ENCODE results near the gene CAMK1D. TPM values are rescaled to one million over a fixed set of nuclear protein-coding genes. Genes with fewer than 3 reads are reported as not detected.

The CAMK1D gene
- total and polyA plus RNA-seq, 2 donors (not counting 3 experiments of a cell fraction or from before 2014, with no cell fraction given): 0.37 to 4.2 TPM

GRCh38 chr10:12579954-12580858, 230.9 kb downstream of the CAMK1D start:
- H3K9ac ChIP-seq (replicated peaks; ENCODE audit: extremely low read depth, insufficient read depth, low read length): no peak overlapping the region

DNA sequence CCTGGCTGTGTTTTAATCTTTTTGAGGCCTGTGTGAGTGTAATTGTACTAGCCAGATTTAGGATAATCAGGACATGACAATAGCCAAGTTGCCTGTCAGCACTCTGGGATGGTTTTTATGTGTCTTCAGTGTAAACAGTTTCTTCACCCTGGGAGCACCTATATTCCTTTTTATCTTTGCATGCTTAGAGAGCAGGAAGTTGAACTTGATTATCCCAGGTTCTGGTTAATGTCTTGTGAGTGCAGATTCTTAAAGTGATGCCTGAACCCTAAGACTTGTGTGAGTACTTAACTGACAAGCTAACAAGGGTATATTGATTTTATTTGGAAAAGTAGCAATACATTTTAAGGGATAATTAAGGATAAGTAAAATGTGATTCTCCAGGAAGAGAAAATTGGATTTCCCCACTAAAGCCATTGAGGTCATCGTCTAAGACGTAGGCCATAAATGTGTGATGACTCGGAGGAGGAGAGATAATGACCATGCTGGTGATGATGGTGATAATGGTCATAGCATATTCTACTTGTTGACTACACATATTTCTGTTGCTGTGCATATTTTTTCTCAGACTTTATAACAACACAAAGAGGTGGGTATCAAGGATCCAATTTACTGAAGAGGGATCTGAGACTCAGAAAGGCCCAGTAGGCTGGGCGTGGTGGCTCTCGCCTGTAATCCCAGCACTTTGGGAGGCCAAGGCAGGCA, 234.7 kb downstream of the CAMK1D start:
- H3K27me3 ChIP-seq (ENCODE audit: control insufficient read depth in 2 of 2, insufficient read depth in 2 of 2, low read length in 2 of 2): no peaks in the 10 kb centered on the region
- no peak overlapping the region for H3K4me3 ChIP-seq (replicated peaks in 1 of 3; ENCODE audit: insufficient read depth in 1 of 3, low read depth in 1 of 3, low read length in 3 of 3)
- H3K9ac ChIP-seq (replicated peaks; ENCODE audit: extremely low read depth, insufficient read depth, low read length): no peak overlapping the region
- H3K4me1 ChIP-seq (ENCODE audit: control insufficient read depth, extremely low read depth, insufficient read depth, low read length): no peaks in the 10 kb centered on the region
- no peak overlapping the region for H3K27ac ChIP-seq (ENCODE audit: insufficient read depth, low read depth, low read length)
- H2AFZ ChIP-seq (ENCODE audit: low read depth, low read length): no peak overlapping the region
- dilution Hi-C loops (cut with MboI; ENCODE audit: extremely low pct_ligation_motif_present, low sequenced_read_pairs) (no loop called here), intact Hi-C loops (cut with micrococcal nuclease) (no loop called here)
- CTCF ChIA-PET: interaction anchor here (1.5 kb wide), 1 partner anchor 13 kb away, joined by 3 read pairs; no protein-coding TSS in a partner anchor
- H4K20me1 ChIP-seq (replicated peaks; ENCODE audit: control insufficient read depth, extremely low read depth, insufficient read depth, low read length): no peaks in the 10 kb centered on the region
- no peak for TF ChIP-seq MAX (IDR thresholded peaks at IDR 0.05; ENCODE audit: insufficient read depth, insufficient read length)
- no peak for TF ChIP-seq GATA2 (IDR thresholded peaks at IDR 0.05; ENCODE audit: insufficient read depth, insufficient read length, low read depth, low read length)
- TF ChIP-seq FOS (IDR thresholded peaks at IDR 0.05; ENCODE audit: borderline replicate concordance, insufficient read depth, low read length): no peak
- no peak for TF ChIP-seq POLR2A (IDR thresholded peaks at IDR 0.05; ENCODE audit: low read depth, low read length)
- TF ChIP-seq MYC (IDR thresholded peaks at IDR 0.05; ENCODE audit: low read depth, low read length): no peak
- TF ChIP-seq, protein P1, sequence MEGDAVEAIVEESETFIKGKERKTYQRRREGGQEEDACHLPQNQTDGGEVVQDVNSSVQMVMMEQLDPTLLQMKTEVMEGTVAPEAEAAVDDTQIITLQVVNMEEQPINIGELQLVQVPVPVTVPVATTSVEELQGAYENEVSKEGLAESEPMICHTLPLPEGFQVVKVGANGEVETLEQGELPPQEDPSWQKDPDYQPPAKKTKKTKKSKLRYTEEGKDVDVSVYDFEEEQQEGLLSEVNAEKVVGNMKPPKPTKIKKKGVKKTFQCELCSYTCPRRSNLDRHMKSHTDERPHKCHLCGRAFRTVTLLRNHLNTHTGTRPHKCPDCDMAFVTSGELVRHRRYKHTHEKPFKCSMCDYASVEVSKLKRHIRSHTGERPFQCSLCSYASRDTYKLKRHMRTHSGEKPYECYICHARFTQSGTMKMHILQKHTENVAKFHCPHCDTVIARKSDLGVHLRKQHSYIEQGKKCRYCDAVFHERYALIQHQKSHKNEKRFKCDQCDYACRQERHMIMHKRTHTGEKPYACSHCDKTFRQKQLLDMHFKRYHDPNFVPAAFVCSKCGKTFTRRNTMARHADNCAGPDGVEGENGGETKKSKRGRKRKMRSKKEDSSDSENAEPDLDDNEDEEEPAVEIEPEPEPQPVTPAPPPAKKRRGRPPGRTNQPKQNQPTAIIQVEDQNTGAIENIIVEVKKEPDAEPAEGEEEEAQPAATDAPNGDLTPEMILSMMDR (IDR thresholded peaks at IDR 0.05; ENCODE audit: extremely low read depth in 1 of 2, insufficient read depth in 1 of 2, low read depth in 1 of 2, low read length in 2 of 2): no peak
- TF ChIP-seq JUN (IDR thresholded peaks at IDR 0.05; ENCODE audit: borderline replicate concordance, insufficient read depth, insufficient read length, low read depth): no peak
- no peak for TF ChIP-seq POLR2AphosphoS5 (IDR thresholded peaks at IDR 0.05; ENCODE audit: insufficient read depth, low read depth, low read length)
- no peak for TF ChIP-seq EZH2 (IDR thresholded peaks at IDR 0.05; ENCODE audit: borderline replicate concordance, low read depth, low read length, severe bottlenecking)
- no peak overlapping the region for H3K4me2 ChIP-seq (ENCODE audit: insufficient read depth, low read length)
- BruUV-seq (replicated peaks): no TSS peak
- H3K9me3 ChIP-seq (replicated peaks; ENCODE audit: control insufficient read depth, insufficient read depth, low read length): no peaks in the 10 kb centered on the region
- FAIRE-seq: no peak
- H3K79me2 ChIP-seq (ENCODE audit: control insufficient read depth, insufficient read depth, low read length): no peaks in the 10 kb centered on the region
- POLR2A ChIA-PET: no interaction called here
- no peaks in the 10 kb centered on the region for H3K9me1 ChIP-seq (replicated peaks; ENCODE audit: control insufficient read depth, extremely low read depth, insufficient read depth, low read length)
- DNase-seq (ENCODE audit: low read depth, low spot score): no peak
- no peaks in the 10 kb centered on the region for H3K36me3 ChIP-seq (ENCODE audit: control insufficient read depth in 2 of 2, extremely low read depth in 1 of 2, insufficient read depth in 2 of 2, low read length in 2 of 2)

More at GRCh38 chr10:12579954-12580858, 230.9 kb downstream of the CAMK1D start:
- no peak overlapping the region for H3K4me3 ChIP-seq (replicated peaks in 1 of 3; ENCODE audit: insufficient read depth in 1 of 3, low read depth in 1 of 3, low read length in 3 of 3)
- ChIA-PET POLR2A (no interaction called here), CTCF (no interaction called here)
- FAIRE-seq: no peak
- DNase-seq (ENCODE audit: low read depth, low spot score): no peak
- H4K20me1 ChIP-seq (replicated peaks; ENCODE audit: control insufficient read depth, extremely low read depth, insufficient read depth, low read length): no peaks in the 10 kb centered on the region
- H3K9me1 ChIP-seq (replicated peaks; ENCODE audit: control insufficient read depth, extremely low read depth, insufficient read depth, low read length): no peaks in the 10 kb centered on the region
- no peaks in the 10 kb centered on the region for H3K9me3 ChIP-seq (replicated peaks; ENCODE audit: control insufficient read depth, insufficient read depth, low read length)
- no peaks in the 10 kb centered on the region for H3K79me2 ChIP-seq (ENCODE audit: control insufficient read depth, insufficient read depth, low read length)
- H3K36me3 ChIP-seq (ENCODE audit: control insufficient read depth in 2 of 2, extremely low read depth in 1 of 2, insufficient read depth in 2 of 2, low read length in 2 of 2): no peaks in the 10 kb centered on the region
- intact Hi-C loops (cut with micrococcal nuclease): no loop called here
- dilution Hi-C loops (cut with MboI; ENCODE audit: extremely low pct_ligation_motif_present, low sequenced_read_pairs): no loop called here
- H3K27me3 ChIP-seq (ENCODE audit: control insufficient read depth in 2 of 2, insufficient read depth in 2 of 2, low read length in 2 of 2): no peaks in the 10 kb centered on the region
- no TSS peak for BruUV-seq (replicated peaks)
- H3K4me2 ChIP-seq (ENCODE audit: insufficient read depth, low read length): no peak overlapping the region
- H3K4me1 ChIP-seq (ENCODE audit: control insufficient read depth, extremely low read depth, insufficient read depth, low read length): no peaks in the 10 kb centered on the region
- H3K27ac ChIP-seq (ENCODE audit: insufficient read depth, low read depth, low read length): no peak overlapping the region
- TF ChIP-seq GATA2 (IDR thresholded peaks at IDR 0.05; ENCODE audit: insufficient read depth, insufficient read length, low read depth, low read length) (no peak), EZH2 (IDR thresholded peaks at IDR 0.05; ENCODE audit: borderline replicate concordance, low read depth, low read length, severe bottlenecking) (no peak), POLR2A (IDR thresholded peaks at IDR 0.05; ENCODE audit: low read depth, low read length) (no peak), FOS (IDR thresholded peaks at IDR 0.05; ENCODE audit: borderline replicate concordance, insufficient read depth, low read length) (no peak), JUN (IDR thresholded peaks at IDR 0.05; ENCODE audit: borderline replicate concordance, insufficient read depth, insufficient read length, low read depth) (no peak)
- H2AFZ ChIP-seq (ENCODE audit: low read depth, low read length): no peak overlapping the region

Data from endothelial cell of umbilical vein (primary cell).